GM12873 (cell line): ENCODE data around the gene SUPT3H.

ENCODE experiments used
- CTCF ChIP-seq: IDR thresholded peaks from 2 replicates; pipeline ENCODE4 v1.5.1; 2012; ENCODE audit warnings: low read depth, mild to moderate bottlenecking, moderate library complexity, low read length, control low read depth; ENCODE audit not compliant: insufficient read depth; ENCODE audit errors: missing control alignments

Gene SUPT3H

DNA sequence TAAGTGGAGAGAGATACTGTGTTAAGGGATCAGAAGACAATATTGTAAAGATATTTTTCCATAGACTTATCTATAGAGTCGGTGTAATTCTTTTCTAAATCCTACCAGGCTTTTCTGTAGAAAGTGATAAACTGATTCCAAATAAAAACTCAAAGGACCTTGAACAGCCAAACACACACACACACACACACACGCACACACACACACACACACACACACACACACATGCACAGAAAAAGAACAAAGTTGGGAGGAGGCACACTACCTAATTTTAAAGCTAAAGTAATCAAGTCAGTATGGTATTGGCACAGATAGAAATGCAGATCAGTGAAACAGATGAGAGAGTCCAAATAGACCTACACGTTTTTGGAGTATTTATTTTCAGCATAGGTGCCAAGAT is 534.0 kb downstream of the SUPT3H start:
- TF ChIP-seq CTCF: no peak

- TF ChIP-seq CTCF: no peak
These were observed 535.1 kb downstream of the SUPT3H start for GRCh38 chr6:44842616-44843015.

- TF ChIP-seq CTCF: no peak
These were observed 535.9 kb downstream of the SUPT3H start for GRCh38 chr6:44841829-44842228.

DNA sequence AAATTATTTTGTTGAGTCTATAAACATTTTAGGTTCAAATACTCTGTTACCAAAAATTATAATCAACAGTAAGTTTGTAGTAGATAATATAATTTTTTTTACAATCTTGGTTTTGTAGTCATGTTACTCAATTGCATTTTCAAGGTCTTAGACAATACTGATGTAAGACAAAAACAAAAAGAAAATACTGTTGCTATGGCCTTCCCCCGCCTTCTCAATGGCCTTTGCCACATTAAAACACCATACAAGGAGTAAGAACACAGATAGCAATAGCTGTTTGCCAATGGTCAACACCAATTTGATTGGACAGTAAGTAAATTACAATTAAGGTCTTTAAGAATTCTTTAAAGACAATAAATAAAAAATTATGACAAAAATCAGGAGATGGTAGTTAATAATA is 540.0 kb downstream of the SUPT3H start:
- no peak for TF ChIP-seq CTCF

GRCh38 chr6:44837255-44837654 is 540.5 kb downstream of the SUPT3H start:
- TF ChIP-seq CTCF: no peak

- TF ChIP-seq CTCF: no peak
These were observed 544.5 kb downstream of the SUPT3H start for GRCh38 chr6:44833248-44833647.

- no peak for TF ChIP-seq CTCF
These were observed 546.6 kb downstream of the SUPT3H start for GRCh38 chr6:44831002-44831610.

DNA sequence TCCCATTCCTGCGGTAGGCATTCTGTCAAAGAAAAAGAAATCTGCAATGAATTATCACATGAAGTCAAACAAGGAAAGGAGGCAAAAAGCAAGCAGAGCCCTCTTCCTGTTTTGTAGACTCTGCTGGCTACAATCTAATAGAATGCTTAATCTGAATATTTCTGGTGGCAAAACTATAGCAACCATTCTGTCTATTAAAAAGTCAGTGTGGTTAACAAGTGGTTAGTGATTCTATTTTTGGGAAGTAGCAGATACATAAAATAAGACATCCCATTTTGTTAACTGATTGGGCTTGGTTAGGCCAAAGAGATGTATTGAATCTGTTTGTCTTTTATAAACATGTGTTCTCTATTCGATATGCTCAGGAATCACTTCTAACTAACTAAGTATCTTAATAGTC is 547.9 kb downstream of the SUPT3H start:
- no peak for TF ChIP-seq CTCF
